ENCODE results near the gene DNMT1. TPM values are rescaled to one million over a fixed set of nuclear protein-coding genes. Genes with fewer than 3 reads are reported as not detected.
A peak's percentile ranks its signal among the peaks of the same experiment; 100 is the strongest.

DNMT1 gene
- total RNA-seq, 1 experiment from 2014 or later: 192 TPM

GRCh38 chr19:10141973-10142372, 52.8 kb downstream of the DNMT1 start:
- no peak for DNase-seq (ENCODE audit: low read depth)

GRCh38 chr19:10141479-10141878, 53.3 kb downstream of the DNMT1 start:
- no peak for DNase-seq (ENCODE audit: low read depth)

DNA sequence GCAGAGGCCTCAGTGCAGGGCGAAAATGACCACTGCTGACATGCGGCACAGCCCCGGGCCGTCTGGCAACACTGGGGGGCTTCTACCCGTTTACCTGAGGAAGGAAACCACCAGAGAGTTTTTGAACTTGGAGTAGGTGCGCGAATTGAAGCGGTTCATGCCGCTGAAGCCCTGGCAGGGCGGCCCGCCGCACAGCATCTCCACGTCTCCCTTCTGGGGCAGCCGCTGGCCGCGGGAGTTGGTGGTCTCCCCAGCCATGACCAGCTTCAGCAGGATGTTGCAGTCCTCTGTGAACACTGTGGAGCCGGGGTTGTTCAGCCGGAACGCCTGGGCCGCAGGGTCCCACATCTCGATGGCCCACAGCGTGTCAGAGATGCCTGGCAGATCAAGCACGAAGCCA, 54.8 kb downstream of the DNMT1 start:
- DNase-seq (ENCODE audit: low read depth): no peak

DNA sequence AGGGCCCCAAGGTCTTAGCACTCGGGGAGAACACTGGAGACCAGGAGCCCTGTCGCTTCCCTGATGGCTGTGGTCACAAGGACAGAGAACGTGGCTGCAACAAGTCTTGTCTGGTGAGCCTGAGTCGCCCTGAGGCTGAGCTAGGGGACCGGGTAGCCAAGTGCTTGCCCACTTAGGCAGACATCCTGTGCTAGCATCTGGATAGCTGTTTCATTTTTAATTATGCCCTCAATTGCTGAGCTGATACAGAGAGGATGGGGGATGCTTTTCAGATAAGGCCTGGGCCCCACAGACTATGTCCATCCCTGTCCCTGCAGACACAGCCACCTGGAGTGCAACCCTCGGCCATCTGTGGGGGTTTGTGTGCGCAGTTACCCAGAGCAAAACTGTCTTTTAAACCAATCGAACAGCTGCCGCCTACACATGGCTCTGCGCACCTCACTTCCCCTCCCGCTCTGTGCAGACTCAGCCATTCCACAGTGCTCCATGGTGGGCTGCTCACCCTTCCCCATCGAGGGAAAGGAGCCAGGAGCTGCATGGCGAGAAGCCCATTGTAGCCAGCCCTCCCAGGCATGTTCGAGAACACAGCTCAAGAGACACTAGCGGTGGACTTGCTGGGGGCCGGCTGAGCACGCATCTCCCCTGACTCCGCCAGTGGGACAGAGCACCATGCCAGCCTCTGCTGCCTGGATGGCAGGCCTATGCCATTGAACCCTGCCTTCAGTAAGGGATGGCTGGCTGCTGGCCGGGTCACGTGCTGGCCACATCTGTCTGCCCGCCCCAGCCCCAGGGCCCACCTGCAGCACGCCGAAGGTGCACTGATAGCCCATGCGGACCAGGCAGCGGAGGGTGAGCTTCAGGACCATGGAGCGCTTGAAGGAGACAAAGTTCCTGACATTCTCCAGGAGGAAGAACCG, 55.6 kb downstream of the DNMT1 start:
- DNase-seq (ENCODE audit: low read depth): no peak

- peak; percentile 70 for DNase-seq (ENCODE audit: low read depth)
These were observed 56.7 kb downstream of the DNMT1 start for GRCh38 chr19:10137751-10138682.

DNA sequence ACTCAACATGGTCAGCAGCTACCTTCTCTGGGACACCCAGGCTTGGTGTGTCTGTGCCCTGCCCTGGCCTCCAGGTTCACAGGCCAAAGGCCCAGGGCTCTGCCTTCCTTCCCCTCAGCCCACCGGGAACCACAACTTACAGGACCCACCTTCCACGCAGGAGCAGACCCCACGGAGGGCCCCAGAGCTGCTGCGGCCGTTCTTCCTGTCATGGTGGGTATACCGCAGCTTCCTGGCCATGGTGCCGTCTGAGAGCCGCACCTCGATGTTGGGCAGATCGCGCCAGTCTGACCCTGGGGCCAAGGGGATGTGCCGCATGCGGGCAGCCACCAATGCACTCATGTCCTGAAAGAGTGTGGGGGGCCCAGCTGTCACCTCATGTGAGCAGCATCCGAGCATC, 57.8 kb downstream of the DNMT1 start:
- no peak for DNase-seq (ENCODE audit: low read depth)

- no peak for DNase-seq (ENCODE audit: low read depth)
These were observed 59.0 kb downstream of the DNMT1 start for GRCh38 chr19:10135551-10136334.

GRCh38 chr19:10134040-10134439, 60.7 kb downstream of the DNMT1 start:
- DNase-seq (ENCODE audit: low read depth): no peak

GRCh38 chr19:10133596-10133995, 61.2 kb downstream of the DNMT1 start:
- no peak for DNase-seq (ENCODE audit: low read depth)

DNA sequence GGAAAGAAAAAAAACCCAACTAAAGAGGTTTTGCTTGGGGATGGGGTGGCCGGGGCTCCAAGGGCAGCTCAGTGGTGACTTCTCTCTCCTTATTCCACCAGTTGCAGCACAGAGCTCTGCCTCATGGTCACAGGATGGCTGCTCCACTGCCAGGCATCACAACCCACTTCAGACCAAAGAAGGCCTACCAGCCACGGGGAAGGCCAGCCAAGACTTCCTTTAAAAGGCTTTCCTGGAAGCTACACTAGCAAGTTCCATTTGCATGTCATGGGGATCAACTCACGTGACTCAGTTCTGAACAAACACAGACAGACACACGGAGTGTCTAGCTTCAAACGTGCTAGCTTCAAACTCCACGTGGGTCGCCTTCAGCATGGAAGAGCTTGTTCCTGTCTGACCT, 61.8 kb downstream of the DNMT1 start:
- no peak for DNase-seq (ENCODE audit: low read depth)

- DNase-seq (ENCODE audit: low read depth): no peak
These were observed 68.5 kb downstream of the DNMT1 start for GRCh38 chr19:10126213-10126639.

GRCh38 chr19:10124429-10124828, 70.3 kb downstream of the DNMT1 start:
- DNase-seq (ENCODE audit: low read depth): no peak

- no peak for DNase-seq (ENCODE audit: low read depth)
These were observed 72.7 kb downstream of the DNMT1 start for GRCh38 chr19:10122045-10122444.

DNA sequence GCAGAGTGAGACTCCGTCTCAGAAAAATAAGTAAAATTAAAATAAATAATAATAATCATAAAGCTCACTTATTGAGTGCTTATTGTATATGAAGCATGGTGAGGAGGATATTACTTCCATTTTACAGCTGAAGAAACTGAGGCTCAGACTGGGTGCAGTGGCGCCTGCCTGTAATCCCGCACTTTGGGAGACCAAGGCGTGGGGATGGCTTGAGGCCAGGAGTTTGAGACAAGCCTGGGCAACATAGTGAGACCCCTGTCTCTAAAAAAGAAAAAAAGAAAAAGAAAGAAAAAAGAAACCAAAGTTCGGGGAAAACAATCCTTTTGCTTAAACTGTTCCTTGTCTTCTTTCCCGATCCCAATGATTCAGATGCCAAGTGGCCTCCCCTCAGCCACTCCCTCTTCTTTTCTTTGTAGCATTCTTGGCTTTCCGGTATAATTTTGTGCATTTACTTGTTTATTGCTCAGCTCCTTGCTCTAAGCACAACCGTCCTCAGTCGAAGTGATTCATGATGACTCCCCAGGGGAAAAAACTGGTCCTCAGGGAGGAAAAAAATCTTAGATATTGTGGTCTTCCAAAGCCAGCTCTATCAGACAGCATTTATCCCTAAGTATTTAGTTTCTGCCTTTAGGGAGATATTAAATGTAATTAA, 74.1 kb downstream of the DNMT1 start:
- peak; percentile 96 for DNase-seq (ENCODE audit: low read depth)

GRCh38 chr19:10118960-10119359, 75.8 kb downstream of the DNMT1 start:
- peak; percentile 36 for DNase-seq (ENCODE audit: low read depth)

GRCh38 chr19:10116866-10117616, 77.7 kb downstream of the DNMT1 start:
- no peak for DNase-seq (ENCODE audit: low read depth)

- DNase-seq (ENCODE audit: low read depth): no peak
These were observed 78.5 kb downstream of the DNMT1 start for GRCh38 chr19:10116085-10116865.

GRCh38 chr19:10115392-10116084, 79.2 kb downstream of the DNMT1 start:
- DNase-seq (ENCODE audit: low read depth): no peak
